Panc1 (cell line): Measurements from ENCODE around the gene KRTAP10-2. TPM values are rescaled to one million over a fixed set of nuclear protein-coding genes. Genes with fewer than 3 reads are reported as not detected.

Source experiments
- ATAC-seq: fragments of 200-7000 bp; cut with Tn5 transposase; 2 replicates; pipeline ENCODE4 v1.9.1; 2020; ENCODE audit warnings: mild to moderate bottlenecking, moderate library complexity
- BruUV-seq: library from RNA; stranded (reverse); fragments of 400-500 nt; replicated peaks from 2 replicates; lab custom pipeline; 2021; lab: Mats Ljungman, UMichigan
- CTCF ChIA-PET: fragments of 300-600 bp; sonication (Branson Sonifier 250); formaldehyde crosslinking; loops from one replicate; lab custom pipeline; 2022; ENCODE audit warnings: antibody characterized with exemption; lab: Charles Lee
- POLR2A ChIA-PET: fragments of 300-600 bp; sonication (Branson Sonifier 250); formaldehyde crosslinking; loops from one replicate; lab custom pipeline; 2022; ENCODE audit warnings: antibody characterized with exemption; lab: Charles Lee
- DNase-seq: peaks from one replicate; pipeline ENCODE4 v3.0.0-alpha.2; 2010; ENCODE audit warnings: low read depth, low spot score
- H3K27ac ChIP-seq: 2 replicates; pipeline ENCODE4 v1.5.1; 2011; ENCODE audit warnings: mild to moderate bottlenecking, low read length, inconsistent platforms
- H3K27me3 ChIP-seq: fragments of 200-500 bp; sonication (Bioruptor generic); 2 replicates; pipeline ENCODE4 v1.6.0; 2014; ENCODE audit warnings: low read length, inconsistent platforms; ENCODE audit not compliant: control insufficient read depth, insufficient read depth
- H3K36me3 ChIP-seq: fragments of 200-500 bp; sonication (Bioruptor generic); 2 replicates; pipeline ENCODE4 v1.5.1; 2014; ENCODE audit warnings: inconsistent platforms, mild to moderate bottlenecking, low read length, moderate library complexity; ENCODE audit not compliant: control insufficient read depth, insufficient read depth
- H3K4me1 ChIP-seq: 2 replicates; pipeline ENCODE4 v1.5.1; 2011; ENCODE audit warnings: inconsistent platforms, mild to moderate bottlenecking, low read length, moderate library complexity; ENCODE audit not compliant: control insufficient read depth, insufficient read depth
- H3K4me3 ChIP-seq, 2 experiments: 2 replicates each; pipeline ENCODE4 v1.5.1; 2011 to 2012; ENCODE audit warnings: low read depth in 2 of 2, low read length in 2 of 2, mild to moderate bottlenecking in 2 of 2, inconsistent platforms in 1 of 2, moderate library complexity in 1 of 2
- H3K9me3 ChIP-seq: fragments of 200-500 bp; sonication (Bioruptor generic); 2 replicates; pipeline ENCODE4 v1.5.1; 2014; ENCODE audit warnings: low read depth, mild to moderate bottlenecking, inconsistent platforms, low read length, moderate library complexity; ENCODE audit not compliant: control insufficient read depth, insufficient read depth
- POLR2AphosphoS5 ChIP-seq: IDR thresholded peaks from 2 replicates; pipeline ENCODE4 v1.6.1; 2012; ENCODE audit warnings: mild to moderate bottlenecking, low read depth, low read length, moderate library complexity
- SIN3A ChIP-seq: IDR thresholded peaks from 2 replicates; pipeline ENCODE4 v1.6.1; 2012; ENCODE audit warnings: low read depth, mild to moderate bottlenecking, low read length, moderate library complexity, borderline replicate concordance; ENCODE audit not compliant: insufficient read depth
- TCF7L2 ChIP-seq: IDR thresholded peaks from 2 replicates; pipeline ENCODE4 v1.6.1; 2011; ENCODE audit warnings: mild to moderate bottlenecking, low read depth, low read length, inconsistent platforms
- in situ Hi-C: cut with HindIII; loops from 2 replicates; pipeline ENCODE4 v1.10.0; 2016; ENCODE audit warnings: low sequenced_read_pairs, low pct_unique_long_range_greater_than_20kb
- intact Hi-C: fragments of 100-400 bp; cut with micrococcal nuclease; formaldehyde crosslinking; loops from one replicate; pipeline ENCODE4 v1.10.0; 2022; ENCODE audit not compliant: unreplicated experiment
- total RNA-seq: library from RNA; stranded (reverse); gene quantifications from one replicate; pipeline ENCODE4 v1.2.1, GENCODE V29; 2021; ENCODE audit not compliant: unreplicated experiment
- TF ChIP-seq, protein P1 (sequence below), 2 experiments: IDR thresholded peaks; 2 replicates each; pipeline ENCODE4 v1.6.1; 2011 to 2012; ENCODE audit warnings: low read depth in 2 of 2, control low read depth in 1 of 2, low read length in 1 of 2, mild to moderate bottlenecking in 1 of 2, moderate library complexity in 1 of 2; ENCODE audit not compliant: insufficient read depth in 1 of 2
- TF ChIP-seq, protein P2 (sequence below): fragments of 450-650 bp; IDR thresholded peaks from 2 replicates; pipeline ENCODE4 v1.5.1; 2017; ENCODE audit warnings: mild to moderate bottlenecking

Gene KRTAP10-2
- total RNA-seq, 1 experiment from 2014 or later, result not detected

DNA sequence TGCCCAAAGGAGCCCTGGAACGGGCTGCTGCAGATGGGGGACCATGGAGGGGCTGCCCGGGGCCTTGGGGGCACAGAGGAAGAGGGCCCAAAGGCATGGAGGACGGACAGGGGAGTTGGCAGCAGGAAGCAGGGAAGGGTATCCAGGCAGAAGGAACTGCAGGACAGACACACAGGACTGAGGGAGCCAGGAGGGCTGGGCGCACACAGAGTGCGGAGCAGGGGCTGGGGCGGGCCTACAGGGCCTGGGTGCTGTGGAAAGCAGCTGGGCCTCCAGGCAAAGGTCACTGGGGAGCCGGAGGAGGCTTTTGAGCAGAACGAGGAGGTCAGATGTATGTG lies 39.4 kb downstream of the KRTAP10-2 start:
- ATAC-seq (no peak), DNase-seq (no peak)
- H3K9me3 ChIP-seq, result no peaks in the 10 kb centered on the region
- H3K4me3 ChIP-seq, result no peak overlapping the region
- intact Hi-C loops, result loop anchor here (5.0 to 10.0 kb wide), 2 partner anchors 230 to 273 kb away; no protein-coding TSS in a partner anchor
- in situ Hi-C loops, result no loop called here
- POLR2A ChIA-PET, result no interaction called here
- TF ChIP-seq POLR2AphosphoS5 (no peak), TCF7L2 (no peak), SIN3A (no peak)
- TF ChIP-seq, protein P1, sequence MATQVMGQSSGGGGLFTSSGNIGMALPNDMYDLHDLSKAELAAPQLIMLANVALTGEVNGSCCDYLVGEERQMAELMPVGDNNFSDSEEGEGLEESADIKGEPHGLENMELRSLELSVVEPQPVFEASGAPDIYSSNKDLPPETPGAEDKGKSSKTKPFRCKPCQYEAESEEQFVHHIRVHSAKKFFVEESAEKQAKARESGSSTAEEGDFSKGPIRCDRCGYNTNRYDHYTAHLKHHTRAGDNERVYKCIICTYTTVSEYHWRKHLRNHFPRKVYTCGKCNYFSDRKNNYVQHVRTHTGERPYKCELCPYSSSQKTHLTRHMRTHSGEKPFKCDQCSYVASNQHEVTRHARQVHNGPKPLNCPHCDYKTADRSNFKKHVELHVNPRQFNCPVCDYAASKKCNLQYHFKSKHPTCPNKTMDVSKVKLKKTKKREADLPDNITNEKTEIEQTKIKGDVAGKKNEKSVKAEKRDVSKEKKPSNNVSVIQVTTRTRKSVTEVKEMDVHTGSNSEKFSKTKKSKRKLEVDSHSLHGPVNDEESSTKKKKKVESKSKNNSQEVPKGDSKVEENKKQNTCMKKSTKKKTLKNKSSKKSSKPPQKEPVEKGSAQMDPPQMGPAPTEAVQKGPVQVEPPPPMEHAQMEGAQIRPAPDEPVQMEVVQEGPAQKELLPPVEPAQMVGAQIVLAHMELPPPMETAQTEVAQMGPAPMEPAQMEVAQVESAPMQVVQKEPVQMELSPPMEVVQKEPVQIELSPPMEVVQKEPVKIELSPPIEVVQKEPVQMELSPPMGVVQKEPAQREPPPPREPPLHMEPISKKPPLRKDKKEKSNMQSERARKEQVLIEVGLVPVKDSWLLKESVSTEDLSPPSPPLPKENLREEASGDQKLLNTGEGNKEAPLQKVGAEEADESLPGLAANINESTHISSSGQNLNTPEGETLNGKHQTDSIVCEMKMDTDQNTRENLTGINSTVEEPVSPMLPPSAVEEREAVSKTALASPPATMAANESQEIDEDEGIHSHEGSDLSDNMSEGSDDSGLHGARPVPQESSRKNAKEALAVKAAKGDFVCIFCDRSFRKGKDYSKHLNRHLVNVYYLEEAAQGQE (IDR thresholded peaks at IDR 0.05; ENCODE audit: insufficient read depth in 1 of 2, low read depth in 2 of 2, low read length in 1 of 2), result no peak
- TF ChIP-seq, protein P2, sequence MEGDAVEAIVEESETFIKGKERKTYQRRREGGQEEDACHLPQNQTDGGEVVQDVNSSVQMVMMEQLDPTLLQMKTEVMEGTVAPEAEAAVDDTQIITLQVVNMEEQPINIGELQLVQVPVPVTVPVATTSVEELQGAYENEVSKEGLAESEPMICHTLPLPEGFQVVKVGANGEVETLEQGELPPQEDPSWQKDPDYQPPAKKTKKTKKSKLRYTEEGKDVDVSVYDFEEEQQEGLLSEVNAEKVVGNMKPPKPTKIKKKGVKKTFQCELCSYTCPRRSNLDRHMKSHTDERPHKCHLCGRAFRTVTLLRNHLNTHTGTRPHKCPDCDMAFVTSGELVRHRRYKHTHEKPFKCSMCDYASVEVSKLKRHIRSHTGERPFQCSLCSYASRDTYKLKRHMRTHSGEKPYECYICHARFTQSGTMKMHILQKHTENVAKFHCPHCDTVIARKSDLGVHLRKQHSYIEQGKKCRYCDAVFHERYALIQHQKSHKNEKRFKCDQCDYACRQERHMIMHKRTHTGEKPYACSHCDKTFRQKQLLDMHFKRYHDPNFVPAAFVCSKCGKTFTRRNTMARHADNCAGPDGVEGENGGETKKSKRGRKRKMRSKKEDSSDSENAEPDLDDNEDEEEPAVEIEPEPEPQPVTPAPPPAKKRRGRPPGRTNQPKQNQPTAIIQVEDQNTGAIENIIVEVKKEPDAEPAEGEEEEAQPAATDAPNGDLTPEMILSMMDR, result no peak
- CTCF ChIA-PET, result no interaction called here
- no peak overlapping the region for H3K27ac ChIP-seq
- no TSS peak for BruUV-seq
- no peaks in the 10 kb centered on the region for H3K4me1 ChIP-seq
- no peaks in the 10 kb centered on the region for H3K36me3 ChIP-seq
- H3K27me3 ChIP-seq, result no peaks in the 10 kb centered on the region

DNA sequence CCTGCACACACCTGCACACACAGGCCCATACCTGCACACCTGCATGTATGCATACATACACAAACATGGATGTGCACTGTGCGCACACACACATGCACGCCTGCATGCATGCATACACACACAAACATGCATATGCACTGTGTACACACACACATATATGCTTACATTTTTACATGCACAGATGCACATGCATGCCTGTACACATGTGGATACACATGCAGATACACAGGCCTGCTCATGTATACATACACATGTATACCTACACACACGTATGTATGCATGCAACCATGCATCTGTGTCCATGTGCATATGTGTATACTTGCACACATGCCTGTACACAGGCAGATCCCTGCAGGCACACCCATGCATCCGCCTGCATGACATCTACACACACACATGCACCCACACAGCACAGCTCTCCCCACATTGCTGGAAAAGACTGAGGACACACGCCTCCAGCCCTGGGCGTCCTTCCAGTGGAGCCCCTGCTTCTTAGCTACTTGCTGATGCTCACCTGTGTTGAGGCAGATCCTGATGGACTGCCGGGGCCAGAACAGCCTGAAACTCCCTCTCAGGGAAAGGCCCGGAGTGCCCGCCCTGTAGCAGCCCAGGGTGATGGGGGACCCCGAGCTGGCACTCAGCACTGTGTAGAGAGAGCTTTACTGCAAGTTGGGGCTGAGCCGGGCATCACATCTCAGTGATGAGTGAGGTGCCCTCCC lies 39.9 kb downstream of the KRTAP10-2 start:
- ChIA-PET POLR2A (no interaction called here), CTCF (interaction anchor here (1.3 to 1.5 kb wide), 2 partner anchors 231 to 282 kb away, joined by 3 to 8 read pairs; no protein-coding TSS in a partner anchor)
- Histone ChIP-seq H3K27me3 (no peaks in the 10 kb centered on the region), H3K27ac (no peak overlapping the region), H3K4me3 (no peak overlapping the region), H3K4me1 (no peaks in the 10 kb centered on the region), H3K9me3 (no peaks in the 10 kb centered on the region), H3K36me3 (no peaks in the 10 kb centered on the region)
- in situ Hi-C loops (no loop called here), intact Hi-C loops (loop anchor here (5.0 to 10.0 kb wide), 2 partner anchors 231 to 273 kb away; no protein-coding TSS in a partner anchor)
- no peak for ATAC-seq
- TF ChIP-seq TCF7L2, result no peak
- TF ChIP-seq, protein P1 (IDR thresholded peaks at IDR 0.05; ENCODE audit: insufficient read depth in 1 of 2, low read depth in 2 of 2, low read length in 1 of 2), result no peak
- TF ChIP-seq, protein P2, result no peak
- no peak for TF ChIP-seq SIN3A
- TF ChIP-seq POLR2AphosphoS5, result no peak
- no peak for DNase-seq
- no TSS peak for BruUV-seq
